ENCODE measurements around the gene UGT1A8. TPM values are rescaled to one million over a fixed set of nuclear protein-coding genes. Genes with fewer than 3 reads are reported as not detected.

UGT1A8 gene
- total RNA-seq, 1 donor from 2014 or later, result not detected

- Histone ChIP-seq H3K9me3 (no peaks in the 10 kb centered on the region), H3K4me3 (no peak overlapping the region), H3K27me3 (no peaks in the 10 kb centered on the region), H3K36me3 (no peaks in the 10 kb centered on the region), H3K27ac (no peak overlapping the region), H3K4me1 (no peaks in the 10 kb centered on the region)
- TF ChIP-seq POLR2AphosphoS5 (IDR thresholded peaks at IDR 0.05; ENCODE audit: insufficient read depth in 1 of 2, low read depth in 1 of 2), result no peak
- DNase-seq (ENCODE audit: extremely low spot score in 2 of 2), result no peak
- intact Hi-C loops (cut with DNase I), result no loop called here
These were observed 17.0 kb upstream of the UGT1A8 start for GRCh38 chr2:233600386-233600785.

- Histone ChIP-seq H3K4me1 (no peaks in the 10 kb centered on the region), H3K27ac (no peak overlapping the region), H3K27me3 (no peaks in the 10 kb centered on the region), H3K9me3 (no peaks in the 10 kb centered on the region), H3K36me3 (no peaks in the 10 kb centered on the region), H3K4me3 (no peak overlapping the region)
- no peak for TF ChIP-seq POLR2A (IDR thresholded peaks at IDR 0.05)
- TF ChIP-seq CTCF (IDR thresholded peaks at IDR 0.05), result no peak
- no peak for TF ChIP-seq POLR2AphosphoS5 (IDR thresholded peaks at IDR 0.05; ENCODE audit: insufficient read depth in 1 of 2, low read depth in 1 of 2)
- DNase-seq (ENCODE audit: extremely low spot score in 2 of 2), result no peak
- intact Hi-C loops (cut with DNase I), result no loop called here
These were observed 15.4 kb upstream of the UGT1A8 start for GRCh38 chr2:233602076-233602475.

- no peak overlapping the region for H3K4me3 ChIP-seq
- intact Hi-C loops (cut with DNase I), result no loop called here
These were observed 13.9 kb upstream of the UGT1A8 start for GRCh38 chr2:233603520-233603919.

GRCh38 chr2:233604826-233605225 lies 12.6 kb upstream of the UGT1A8 start:
- no peaks in the 10 kb centered on the region for H3K27me3 ChIP-seq
- no peaks in the 10 kb centered on the region for H3K9me3 ChIP-seq
- H3K27ac ChIP-seq, result no peak overlapping the region
- intact Hi-C loops (cut with DNase I), result no loop called here
- H3K4me3 ChIP-seq, result no peak overlapping the region
- TF ChIP-seq POLR2A (IDR thresholded peaks at IDR 0.05) (no peak), CTCF (IDR thresholded peaks at IDR 0.05) (no peak), POLR2AphosphoS5 (IDR thresholded peaks at IDR 0.05; ENCODE audit: insufficient read depth in 1 of 2, low read depth in 1 of 2) (no peak)
- DNase-seq (ENCODE audit: extremely low spot score in 2 of 2), result no peak
- H3K4me1 ChIP-seq, result no peaks in the 10 kb centered on the region
- no peaks in the 10 kb centered on the region for H3K36me3 ChIP-seq

More at GRCh38 chr2:233603520-233603919, 13.9 kb upstream of the UGT1A8 start:
- no peaks in the 10 kb centered on the region for H3K4me1 ChIP-seq
- H3K9me3 ChIP-seq, result no peaks in the 10 kb centered on the region
- H3K36me3 ChIP-seq, result no peaks in the 10 kb centered on the region
- TF ChIP-seq POLR2AphosphoS5 (IDR thresholded peaks at IDR 0.05; ENCODE audit: insufficient read depth in 1 of 2, low read depth in 1 of 2) (no peak), CTCF (IDR thresholded peaks at IDR 0.05) (no peak), POLR2A (IDR thresholded peaks at IDR 0.05) (no peak)
- no peak for DNase-seq (ENCODE audit: extremely low spot score in 2 of 2)
- H3K27ac ChIP-seq, result no peak overlapping the region
- H3K27me3 ChIP-seq, result no peaks in the 10 kb centered on the region

- TF ChIP-seq CTCF (IDR thresholded peaks at IDR 0.05), result no peak
- no peak for TF ChIP-seq POLR2A (IDR thresholded peaks at IDR 0.05)
- TF ChIP-seq POLR2AphosphoS5 (IDR thresholded peaks at IDR 0.05; ENCODE audit: insufficient read depth in 1 of 2, low read depth in 1 of 2), result no peak
- H3K27ac ChIP-seq, result no peak overlapping the region
These were observed 11.8 kb upstream of the UGT1A8 start for GRCh38 chr2:233605680-233606079.

More at GRCh38 chr2:233605680-233606079, 11.8 kb upstream of the UGT1A8 start:
- H3K4me3 ChIP-seq, result no peak overlapping the region
- intact Hi-C loops (cut with DNase I), result no loop called here
- H3K9me3 ChIP-seq, result no peaks in the 10 kb centered on the region
- no peak for DNase-seq (ENCODE audit: extremely low spot score in 2 of 2)
- H3K4me1 ChIP-seq, result no peaks in the 10 kb centered on the region
- no peaks in the 10 kb centered on the region for H3K27me3 ChIP-seq
- no peaks in the 10 kb centered on the region for H3K36me3 ChIP-seq

Data from vagina (tissue), 2 donors.